ENCODE measurements around the gene NKX2-3. TPM values are rescaled to one million over a fixed set of nuclear protein-coding genes. Genes with fewer than 3 reads are reported as not detected.

The NKX2-3 gene
- total and polyA plus RNA-seq, 2 of the 8 experiments (the other 6 are each of a cell fraction or from before 2014, with no cell fraction given): not detected

DNA sequence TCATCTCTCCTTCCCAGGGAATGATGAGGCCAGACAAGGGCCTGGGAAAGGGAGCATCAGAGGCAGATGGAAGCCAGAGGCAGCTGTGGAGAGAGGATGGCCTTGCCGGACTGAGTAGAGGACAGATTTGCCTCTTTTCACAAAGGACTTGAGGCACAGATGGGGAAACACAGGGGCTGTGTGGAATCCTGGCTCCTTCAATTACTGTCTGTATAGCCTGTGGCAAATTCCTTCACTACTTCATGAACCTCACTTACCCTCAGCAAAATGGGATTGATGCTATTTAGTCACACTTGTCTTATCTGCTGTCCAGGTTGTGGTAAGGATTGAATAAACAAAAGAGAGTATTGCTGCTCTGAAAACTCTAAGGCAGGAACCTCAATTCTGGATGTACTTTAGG, 47.2 kb downstream of the NKX2-3 start (continued):
- TF ChIP-seq, protein P1, sequence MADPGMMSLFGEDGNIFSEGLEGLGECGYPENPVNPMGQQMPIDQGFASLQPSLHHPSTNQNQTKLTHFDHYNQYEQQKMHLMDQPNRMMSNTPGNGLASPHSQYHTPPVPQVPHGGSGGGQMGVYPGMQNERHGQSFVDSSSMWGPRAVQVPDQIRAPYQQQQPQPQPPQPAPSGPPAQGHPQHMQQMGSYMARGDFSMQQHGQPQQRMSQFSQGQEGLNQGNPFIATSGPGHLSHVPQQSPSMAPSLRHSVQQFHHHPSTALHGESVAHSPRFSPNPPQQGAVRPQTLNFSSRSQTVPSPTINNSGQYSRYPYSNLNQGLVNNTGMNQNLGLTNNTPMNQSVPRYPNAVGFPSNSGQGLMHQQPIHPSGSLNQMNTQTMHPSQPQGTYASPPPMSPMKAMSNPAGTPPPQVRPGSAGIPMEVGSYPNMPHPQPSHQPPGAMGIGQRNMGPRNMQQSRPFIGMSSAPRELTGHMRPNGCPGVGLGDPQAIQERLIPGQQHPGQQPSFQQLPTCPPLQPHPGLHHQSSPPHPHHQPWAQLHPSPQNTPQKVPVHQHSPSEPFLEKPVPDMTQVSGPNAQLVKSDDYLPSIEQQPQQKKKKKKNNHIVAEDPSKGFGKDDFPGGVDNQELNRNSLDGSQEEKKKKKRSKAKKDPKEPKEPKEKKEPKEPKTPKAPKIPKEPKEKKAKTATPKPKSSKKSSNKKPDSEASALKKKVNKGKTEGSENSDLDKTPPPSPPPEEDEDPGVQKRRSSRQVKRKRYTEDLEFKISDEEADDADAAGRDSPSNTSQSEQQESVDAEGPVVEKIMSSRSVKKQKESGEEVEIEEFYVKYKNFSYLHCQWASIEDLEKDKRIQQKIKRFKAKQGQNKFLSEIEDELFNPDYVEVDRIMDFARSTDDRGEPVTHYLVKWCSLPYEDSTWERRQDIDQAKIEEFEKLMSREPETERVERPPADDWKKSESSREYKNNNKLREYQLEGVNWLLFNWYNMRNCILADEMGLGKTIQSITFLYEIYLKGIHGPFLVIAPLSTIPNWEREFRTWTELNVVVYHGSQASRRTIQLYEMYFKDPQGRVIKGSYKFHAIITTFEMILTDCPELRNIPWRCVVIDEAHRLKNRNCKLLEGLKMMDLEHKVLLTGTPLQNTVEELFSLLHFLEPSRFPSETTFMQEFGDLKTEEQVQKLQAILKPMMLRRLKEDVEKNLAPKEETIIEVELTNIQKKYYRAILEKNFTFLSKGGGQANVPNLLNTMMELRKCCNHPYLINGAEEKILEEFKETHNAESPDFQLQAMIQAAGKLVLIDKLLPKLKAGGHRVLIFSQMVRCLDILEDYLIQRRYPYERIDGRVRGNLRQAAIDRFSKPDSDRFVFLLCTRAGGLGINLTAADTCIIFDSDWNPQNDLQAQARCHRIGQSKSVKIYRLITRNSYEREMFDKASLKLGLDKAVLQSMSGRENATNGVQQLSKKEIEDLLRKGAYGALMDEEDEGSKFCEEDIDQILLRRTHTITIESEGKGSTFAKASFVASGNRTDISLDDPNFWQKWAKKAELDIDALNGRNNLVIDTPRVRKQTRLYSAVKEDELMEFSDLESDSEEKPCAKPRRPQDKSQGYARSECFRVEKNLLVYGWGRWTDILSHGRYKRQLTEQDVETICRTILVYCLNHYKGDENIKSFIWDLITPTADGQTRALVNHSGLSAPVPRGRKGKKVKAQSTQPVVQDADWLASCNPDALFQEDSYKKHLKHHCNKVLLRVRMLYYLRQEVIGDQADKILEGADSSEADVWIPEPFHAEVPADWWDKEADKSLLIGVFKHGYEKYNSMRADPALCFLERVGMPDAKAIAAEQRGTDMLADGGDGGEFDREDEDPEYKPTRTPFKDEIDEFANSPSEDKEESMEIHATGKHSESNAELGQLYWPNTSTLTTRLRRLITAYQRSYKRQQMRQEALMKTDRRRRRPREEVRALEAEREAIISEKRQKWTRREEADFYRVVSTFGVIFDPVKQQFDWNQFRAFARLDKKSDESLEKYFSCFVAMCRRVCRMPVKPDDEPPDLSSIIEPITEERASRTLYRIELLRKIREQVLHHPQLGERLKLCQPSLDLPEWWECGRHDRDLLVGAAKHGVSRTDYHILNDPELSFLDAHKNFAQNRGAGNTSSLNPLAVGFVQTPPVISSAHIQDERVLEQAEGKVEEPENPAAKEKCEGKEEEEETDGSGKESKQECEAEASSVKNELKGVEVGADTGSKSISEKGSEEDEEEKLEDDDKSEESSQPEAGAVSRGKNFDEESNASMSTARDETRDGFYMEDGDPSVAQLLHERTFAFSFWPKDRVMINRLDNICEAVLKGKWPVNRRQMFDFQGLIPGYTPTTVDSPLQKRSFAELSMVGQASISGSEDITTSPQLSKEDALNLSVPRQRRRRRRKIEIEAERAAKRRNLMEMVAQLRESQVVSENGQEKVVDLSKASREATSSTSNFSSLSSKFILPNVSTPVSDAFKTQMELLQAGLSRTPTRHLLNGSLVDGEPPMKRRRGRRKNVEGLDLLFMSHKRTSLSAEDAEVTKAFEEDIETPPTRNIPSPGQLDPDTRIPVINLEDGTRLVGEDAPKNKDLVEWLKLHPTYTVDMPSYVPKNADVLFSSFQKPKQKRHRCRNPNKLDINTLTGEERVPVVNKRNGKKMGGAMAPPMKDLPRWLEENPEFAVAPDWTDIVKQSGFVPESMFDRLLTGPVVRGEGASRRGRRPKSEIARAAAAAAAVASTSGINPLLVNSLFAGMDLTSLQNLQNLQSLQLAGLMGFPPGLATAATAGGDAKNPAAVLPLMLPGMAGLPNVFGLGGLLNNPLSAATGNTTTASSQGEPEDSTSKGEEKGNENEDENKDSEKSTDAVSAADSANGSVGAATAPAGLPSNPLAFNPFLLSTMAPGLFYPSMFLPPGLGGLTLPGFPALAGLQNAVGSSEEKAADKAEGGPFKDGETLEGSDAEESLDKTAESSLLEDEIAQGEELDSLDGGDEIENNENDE (IDR thresholded peaks at IDR 0.05; ENCODE audit: insufficient replicate concordance, low read length): no peak
- no peak for TF ChIP-seq FOSL1 (IDR thresholded peaks at IDR 0.05; ENCODE audit: insufficient read depth, low read depth, low read length)
- TF ChIP-seq SUZ12 (IDR thresholded peaks at IDR 0.05; ENCODE audit: low read length): no peak
- no peak for TF ChIP-seq RXRA (IDR thresholded peaks at IDR 0.05; ENCODE audit: insufficient read depth, low read depth, low read length)
